HEK293 (cell line): ENCODE results near the gene NRN1L.

ENCODE experiments used
- BCL11B ChIP-seq: fragments of 450-650 bp; formaldehyde crosslinking; IDR thresholded peaks from 2 replicates; pipeline ENCODE4 v1.5.1; 2016; ENCODE audit warnings: low read depth, missing biosample characterization, missing genetic modification characterization
- GLI4 ChIP-seq: fragments of 450-650 bp; formaldehyde crosslinking; IDR thresholded peaks from 2 replicates; pipeline ENCODE4 v1.5.1; 2016; ENCODE audit warnings: missing biosample characterization, missing genetic modification characterization
- INSM2 ChIP-seq: fragments of 450-650 bp; formaldehyde crosslinking; IDR thresholded peaks from 2 replicates; pipeline ENCODE4 v1.5.1; 2016; ENCODE audit warnings: missing biosample characterization, missing genetic modification characterization
- KLF16 ChIP-seq: fragments of 450-650 bp; formaldehyde crosslinking; IDR thresholded peaks from 2 replicates; pipeline ENCODE4 v1.5.1; 2017; ENCODE audit warnings: missing biosample characterization, missing genetic modification characterization
- KLF9 ChIP-seq: fragments of 450-650 bp; formaldehyde crosslinking; IDR thresholded peaks from 2 replicates; pipeline ENCODE4 v1.5.1; 2016; ENCODE audit warnings: missing biosample characterization, missing genetic modification characterization, low read depth
- MEIS1 ChIP-seq: sonication (generic); formaldehyde crosslinking; IDR thresholded peaks from 2 replicates; pipeline ENCODE4 v1.8.1; 2022; ENCODE audit warnings: missing genetic modification reagents, mild to moderate bottlenecking, borderline replicate concordance
- PRDM10 ChIP-seq: fragments of 450-650 bp; formaldehyde crosslinking; IDR thresholded peaks from 2 replicates; pipeline ENCODE4 v1.5.1; 2016; ENCODE audit warnings: missing biosample characterization, missing genetic modification characterization
- PRDM2 ChIP-seq: fragments of 450-650 bp; formaldehyde crosslinking; IDR thresholded peaks from 2 replicates; pipeline ENCODE4 v1.5.1; 2016; ENCODE audit warnings: missing biosample characterization, missing genetic modification characterization, borderline replicate concordance
- SP3 ChIP-seq: fragments of 450-650 bp; formaldehyde crosslinking; IDR thresholded peaks from 2 replicates; pipeline ENCODE4 v1.5.1; 2016; ENCODE audit warnings: missing biosample characterization, missing genetic modification characterization
- YY1 ChIP-seq: fragments of 450-650 bp; formaldehyde crosslinking; IDR thresholded peaks from 2 replicates; pipeline ENCODE4 v1.5.1; 2018; ENCODE audit warnings: missing biosample characterization, missing genetic modification characterization
- ZBTB11 ChIP-seq: fragments of 450-650 bp; formaldehyde crosslinking; conservative IDR thresholded peaks from 2 replicates; pipeline ENCODE4 v1.5.1; 2016; ENCODE audit warnings: low read depth, missing biosample characterization, missing genetic modification characterization
- ZBTB20 ChIP-seq: fragments of 450-650 bp; formaldehyde crosslinking; IDR thresholded peaks from 2 replicates; pipeline ENCODE4 v1.5.1; 2016; ENCODE audit warnings: missing biosample characterization, missing genetic modification characterization
- ZNF138 ChIP-seq: fragments of 450-650 bp; formaldehyde crosslinking; IDR thresholded peaks from 2 replicates; pipeline ENCODE4 v1.5.1; 2016; ENCODE audit warnings: missing biosample characterization, missing genetic modification characterization, borderline replicate concordance
- ZNF184 ChIP-seq: fragments of 450-650 bp; IDR thresholded peaks from 2 replicates; pipeline ENCODE4 v1.5.1; 2018; ENCODE audit warnings: missing biosample characterization, mild to moderate bottlenecking, missing genetic modification characterization
- ZNF248 ChIP-seq: fragments of 450-650 bp; formaldehyde crosslinking; IDR thresholded peaks from 2 replicates; pipeline ENCODE4 v1.5.1; 2017; ENCODE audit warnings: missing biosample characterization, missing genetic modification characterization
- ZNF292 ChIP-seq: fragments of 450-650 bp; formaldehyde crosslinking; IDR thresholded peaks from 2 replicates; pipeline ENCODE4 v1.5.1; 2016; ENCODE audit warnings: low read depth, missing biosample characterization, missing genetic modification characterization, borderline replicate concordance
- ZNF354C ChIP-seq: fragments of 450-650 bp; formaldehyde crosslinking; IDR thresholded peaks from 2 replicates; pipeline ENCODE4 v1.5.1; 2016; ENCODE audit warnings: missing biosample characterization, missing genetic modification characterization, low read depth, borderline replicate concordance
- ZNF433 ChIP-seq: fragments of 450-650 bp; formaldehyde crosslinking; IDR thresholded peaks from 2 replicates; pipeline ENCODE4 v1.5.1; 2016; ENCODE audit warnings: missing biosample characterization, missing genetic modification characterization, low read depth
- ZNF48 ChIP-seq: fragments of 450-650 bp; formaldehyde crosslinking; IDR thresholded peaks from 2 replicates; pipeline ENCODE4 v1.5.1; 2016; ENCODE audit warnings: missing biosample characterization, missing genetic modification characterization
- ZNF600 ChIP-seq: fragments of 450-650 bp; formaldehyde crosslinking; IDR thresholded peaks from 2 replicates; pipeline ENCODE4 v1.5.1; 2016; ENCODE audit warnings: missing biosample characterization, missing genetic modification characterization
- ZNF639 ChIP-seq: fragments of 450-650 bp; formaldehyde crosslinking; IDR thresholded peaks from 2 replicates; pipeline ENCODE4 v1.5.1; 2016; ENCODE audit warnings: missing biosample characterization, missing genetic modification characterization
- ZNF664 ChIP-seq: fragments of 450-650 bp; formaldehyde crosslinking; IDR thresholded peaks from 2 replicates; pipeline ENCODE4 v1.5.1; 2016; ENCODE audit warnings: missing biosample characterization, missing genetic modification characterization
- ZNF707 ChIP-seq: fragments of 450-650 bp; formaldehyde crosslinking; IDR thresholded peaks from 2 replicates; pipeline ENCODE4 v1.5.1; 2016; ENCODE audit warnings: missing biosample characterization, missing genetic modification characterization

The NRN1L gene

GRCh38 chr16:67847064-67847861 is 37.4 kb upstream of the NRN1L start, which contains the start of gene CENPT (continued):
- TF ChIP-seq PRDM10 (tag by site-specific recombination), result 0 out of 2 replicates have a peak, but pooled peaks have one; percentile 25
- TF ChIP-seq PRDM2 (tag by site-specific recombination), result peak; percentile 46; the same call in 1 of the 2 replicates
- no peak for TF ChIP-seq ZNF433 (tag by site-specific recombination)
- TF ChIP-seq ZNF639 (tag by site-specific recombination), result no peak
- no peak for TF ChIP-seq ZNF184 (tag by site-specific recombination)
- TF ChIP-seq KLF9 (tag by site-specific recombination), result peak; percentile 79
- TF ChIP-seq SP3 (tag by site-specific recombination), result peak; percentile 55; the same call in 1 of the 2 replicates
- TF ChIP-seq ZBTB11 (tag by site-specific recombination), result peak; percentile 92
- TF ChIP-seq ZNF292 (tag by site-specific recombination), result no peak
- TF ChIP-seq ZNF600, result no peak
- TF ChIP-seq MEIS1 (CRISPR knock-in tag), result no peak
- TF ChIP-seq ZNF138, result no peak
- TF ChIP-seq ZNF248 (tag by site-specific recombination), result no peak
- TF ChIP-seq ZNF48, result no peak
- TF ChIP-seq ZBTB20, result 0 out of 2 replicates have a peak, but pooled peaks have one; percentile 55
- no peak for TF ChIP-seq YY1 (tag by site-specific recombination)
- TF ChIP-seq BCL11B (tag by site-specific recombination), result no peak
- no peak for TF ChIP-seq ZNF707 (tag by site-specific recombination)
- TF ChIP-seq KLF16 (tag by site-specific recombination), result peak; percentile 84
- no peak for TF ChIP-seq INSM2 (tag by site-specific recombination)
- TF ChIP-seq GLI4, result no peak
- TF ChIP-seq ZNF354C (tag by site-specific recombination), result no peak
- no peak for TF ChIP-seq ZNF664 (tag by site-specific recombination)
